SH-SY5Y (cell line): ENCODE results near the gene FAM83C.

Source experiments
- GATA2 ChIP-seq: IDR thresholded peaks from 2 replicates; pipeline ENCODE4 v1.6.1; 2011; ENCODE audit warnings: mild to moderate bottlenecking, low read depth, low read length
- GATA3 ChIP-seq: IDR thresholded peaks from 2 replicates; pipeline ENCODE4 v1.6.1; 2011; ENCODE audit warnings: low read depth, mild to moderate bottlenecking, low read length, moderate library complexity

DNA sequence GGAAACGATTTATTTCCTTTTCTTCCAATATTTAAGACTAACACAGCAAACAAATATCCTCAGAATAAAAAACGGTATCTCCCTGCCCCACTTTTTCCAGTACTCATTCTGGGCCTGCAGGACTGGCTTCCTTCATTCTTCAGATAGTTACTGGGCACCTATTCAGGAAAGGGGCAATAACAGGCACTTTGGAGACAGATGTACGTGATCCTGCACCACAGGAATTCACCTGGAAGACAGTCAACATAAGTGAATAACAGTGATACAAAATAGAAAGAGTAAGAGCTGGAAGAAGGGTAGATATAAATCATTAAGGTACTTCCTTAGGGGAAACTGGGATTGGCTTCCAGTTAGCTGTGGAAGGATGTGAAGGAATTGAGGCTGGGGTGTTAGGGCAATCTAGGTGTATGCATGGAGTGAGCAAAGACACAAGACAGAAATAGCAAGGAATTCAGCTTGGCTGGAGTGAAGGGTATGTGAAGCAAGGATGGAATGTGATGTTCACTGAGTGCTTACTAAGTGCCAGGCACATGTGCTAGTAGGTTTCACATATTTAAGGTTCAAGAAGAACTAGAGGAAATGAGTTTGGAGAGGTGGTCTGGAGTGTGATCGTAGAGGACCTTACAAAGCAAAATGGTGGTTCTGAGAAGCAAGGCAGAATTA lies 49.3 kb upstream of the FAM83C start:
- TF ChIP-seq GATA3: no peak
- no peak for TF ChIP-seq GATA2
